Memory B cell (primary cell): ENCODE measurements around the gene PCNA.
"Not testable (repeated sequence)": the region's sequence is repeated elsewhere in the genome, so short reads cannot be mapped to it uniquely, and the experiment has no call there.

Experiments used
- ATAC-seq: fragments of 150-1000 bp; cut with Tn5 transposase; 2 replicates; pipeline ENCODE4 v1.10.0; 2021; ENCODE audit warnings: low read depth, mild to moderate bottlenecking, moderate library complexity
- DNase-seq, 2 donors: peaks; one replicate each; pipeline ENCODE4 v3.0.0; 2022; ENCODE audit warnings: low spot score in 2 of 2
- H3K27ac Mint-ChIP-seq: one replicate; pipeline ENCODE4 v1.8.0; 2022; ENCODE audit warnings: mild to moderate bottlenecking, moderate library complexity, mixed read lengths
- H3K27me3 Mint-ChIP-seq: one replicate; pipeline ENCODE4 v1.8.0; 2022; ENCODE audit warnings: mixed read lengths
- H3K36me3 Mint-ChIP-seq: one replicate; pipeline ENCODE4 v1.8.0; 2022; ENCODE audit warnings: mild to moderate bottlenecking, mixed read lengths
- H3K4me1 Mint-ChIP-seq: one replicate; pipeline ENCODE4 v1.8.0; 2022; ENCODE audit warnings: mixed read lengths
- H3K4me3 Mint-ChIP-seq: one replicate; pipeline ENCODE4 v1.8.0; 2022; ENCODE audit warnings: mild to moderate bottlenecking, moderate library complexity, mixed read lengths
- H3K9me3 Mint-ChIP-seq: one replicate; pipeline ENCODE4 v1.8.0; 2022; ENCODE audit warnings: mixed read lengths

The PCNA gene

GRCh38 chr20:5099909-5100308 is 19.8 kb downstream of the PCNA start:
- not testable (repeated sequence) for H3K9me3 Mint-ChIP-seq, H3K27ac Mint-ChIP-seq, H3K4me1 Mint-ChIP-seq

GRCh38 chr20:5099009-5099408 is 20.7 kb downstream of the PCNA start:
- peaks cover 23% of the 10 kb centered on the region for H3K36me3 Mint-ChIP-seq
- not testable (repeated sequence) for H3K4me1 Mint-ChIP-seq, H3K4me3 Mint-ChIP-seq, H3K27ac Mint-ChIP-seq, H3K27me3 Mint-ChIP-seq, DNase-seq, H3K9me3 Mint-ChIP-seq, ATAC-seq

More at GRCh38 chr20:5099909-5100308, 19.8 kb downstream of the PCNA start:
- H3K4me3 Mint-ChIP-seq, ATAC-seq, H3K27me3 Mint-ChIP-seq, DNase-seq: not testable (repeated sequence)
- H3K36me3 Mint-ChIP-seq, result peaks cover 30% of the 10 kb centered on the region

DNA sequence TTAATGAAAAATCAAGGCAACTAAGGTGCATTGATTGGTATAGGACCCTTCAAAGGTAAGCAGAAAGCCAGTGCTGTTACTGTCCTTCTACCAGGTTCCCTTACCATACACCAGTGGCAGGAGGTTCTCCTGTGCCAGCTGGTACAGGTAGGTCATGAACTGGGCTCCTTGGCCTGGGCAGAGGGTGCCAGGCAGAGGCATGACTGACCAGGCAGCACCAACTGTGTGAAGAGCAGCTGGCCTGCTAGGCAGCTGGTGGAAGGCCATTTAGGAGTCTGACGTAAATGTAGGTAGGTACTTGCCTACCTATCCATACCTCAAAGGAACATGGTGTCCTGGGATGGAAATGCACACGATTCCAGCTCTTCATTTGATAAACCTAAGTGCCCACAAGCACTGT is 23.3 kb downstream of the PCNA start:
- peaks cover 15% of the 10 kb centered on the region for H3K4me1 Mint-ChIP-seq
- no peaks in the 10 kb centered on the region for H3K27me3 Mint-ChIP-seq
- H3K9me3 Mint-ChIP-seq, result no peaks in the 10 kb centered on the region
- DNase-seq, result no peak
- H3K4me3 Mint-ChIP-seq, result no peak overlapping the region
- peak overlapping the region; percentile 51 for H3K27ac Mint-ChIP-seq
- peaks cover 14% of the 10 kb centered on the region for H3K36me3 Mint-ChIP-seq
- no peak for ATAC-seq

DNA sequence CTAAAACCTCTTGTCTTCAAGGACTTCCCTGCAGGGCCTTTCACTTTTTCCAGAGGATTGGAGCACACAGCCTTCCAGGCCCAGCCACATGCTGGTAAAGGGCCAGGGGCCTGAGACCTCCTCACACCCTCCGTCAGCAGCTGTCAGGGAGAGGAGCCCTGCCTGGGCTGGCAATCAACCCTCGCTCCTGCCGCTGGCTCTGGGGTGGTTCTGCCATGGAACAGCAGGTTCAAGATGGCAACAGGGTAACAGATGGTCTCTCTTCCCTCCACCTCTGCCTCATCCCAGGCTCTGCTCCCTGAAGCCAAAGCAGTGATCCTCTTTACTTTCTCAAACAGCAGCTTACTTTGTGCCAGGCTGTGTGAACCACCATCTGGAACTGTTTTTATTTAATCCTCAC is 23.8 kb downstream of the PCNA start:
- Mint-ChIP-seq H3K9me3 (no peaks in the 10 kb centered on the region), H3K4me1 (peaks cover 13% of the 10 kb centered on the region), H3K27me3 (no peaks in the 10 kb centered on the region), H3K36me3 (peaks cover 12% of the 10 kb centered on the region), H3K4me3 (no peak overlapping the region), H3K27ac (peak overlapping the region; percentile 51)
- ATAC-seq (no peak), DNase-seq (no peak)

DNA sequence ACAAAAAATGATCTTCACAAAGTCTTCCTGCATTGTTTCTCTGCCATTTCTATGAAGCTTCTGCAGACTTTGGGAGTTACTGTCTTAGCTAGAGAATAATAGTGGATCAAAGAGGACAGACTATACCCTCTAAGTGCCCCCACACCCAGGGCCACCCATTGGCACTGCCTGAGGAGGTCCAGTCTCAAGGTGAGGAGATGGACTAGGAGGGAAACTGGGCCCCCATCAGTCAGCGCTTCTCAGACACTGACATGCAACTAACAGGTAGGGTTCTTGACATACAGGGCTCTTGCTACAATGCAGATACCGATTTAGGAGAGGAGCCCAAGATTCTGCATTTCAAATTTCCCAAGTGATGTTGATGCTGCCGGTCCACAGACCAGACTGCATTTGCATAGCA is 24.3 kb downstream of the PCNA start:
- H3K27ac Mint-ChIP-seq, result no peak overlapping the region
- no peaks in the 10 kb centered on the region for H3K9me3 Mint-ChIP-seq
- H3K36me3 Mint-ChIP-seq, result peaks cover 10% of the 10 kb centered on the region
- H3K4me1 Mint-ChIP-seq, result peaks cover 11% of the 10 kb centered on the region
- ATAC-seq (no peak), DNase-seq (no peak)
- no peaks in the 10 kb centered on the region for H3K27me3 Mint-ChIP-seq
- no peak overlapping the region for H3K4me3 Mint-ChIP-seq

DNA sequence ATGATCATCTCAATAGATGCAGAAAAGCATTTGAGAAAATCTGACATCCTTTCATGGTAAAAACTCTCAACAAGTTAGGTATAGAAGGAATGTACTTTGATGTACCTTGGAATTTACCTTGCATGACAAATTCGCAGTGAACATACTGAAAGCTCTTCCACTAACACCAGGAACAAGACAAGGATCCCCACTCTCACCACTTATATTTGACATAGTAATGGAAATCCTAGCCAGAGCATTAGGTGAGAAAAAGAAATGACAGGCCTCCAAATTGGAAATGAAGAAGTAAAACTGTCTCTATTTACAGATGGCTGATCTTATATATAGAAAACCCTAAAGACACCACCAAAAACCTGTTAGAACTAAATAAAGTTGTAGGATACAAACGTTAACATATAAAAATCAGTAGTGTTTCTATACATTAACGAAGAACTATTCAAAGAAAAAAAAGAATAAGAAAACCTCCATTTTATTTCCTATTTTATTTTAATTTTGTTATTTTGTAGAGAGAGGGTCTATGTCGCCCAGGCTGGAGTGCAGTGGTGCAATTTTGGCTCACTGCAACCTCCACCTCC is 26.9 kb downstream of the PCNA start:
- H3K36me3 Mint-ChIP-seq, result peaks cover 5% of the 10 kb centered on the region
- peaks cover 20% of the 10 kb centered on the region for H3K4me1 Mint-ChIP-seq
- H3K27me3 Mint-ChIP-seq, result no peaks in the 10 kb centered on the region
- H3K27ac Mint-ChIP-seq, result peak overlapping the region; percentile 47
- ATAC-seq (peak; percentile 50), DNase-seq (no peak)
- no peak overlapping the region for H3K4me3 Mint-ChIP-seq
- no peaks in the 10 kb centered on the region for H3K9me3 Mint-ChIP-seq

DNA sequence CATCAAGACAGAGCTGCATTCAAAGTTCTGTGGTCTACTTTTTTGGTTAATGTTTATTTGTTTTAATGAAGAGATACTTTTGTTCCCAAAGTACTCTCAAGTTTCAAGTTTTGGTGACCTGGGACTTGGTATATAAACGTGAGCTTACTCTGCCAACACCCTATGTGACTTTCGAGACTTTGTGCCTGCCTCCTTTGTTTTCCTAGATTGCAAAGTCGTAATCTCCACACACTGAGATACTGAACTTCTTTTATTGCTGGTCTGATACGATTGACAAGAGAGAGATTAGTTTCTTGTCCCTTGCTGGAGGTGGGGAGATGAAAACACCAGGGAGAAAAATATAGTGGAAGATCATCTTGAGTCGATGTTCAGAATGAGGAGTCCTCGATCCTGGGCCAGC is 27.9 kb downstream of the PCNA start:
- no peak for ATAC-seq
- no peak for DNase-seq
- Mint-ChIP-seq H3K4me1 (peaks cover 20% of the 10 kb centered on the region), H3K27ac (no peak overlapping the region), H3K9me3 (no peaks in the 10 kb centered on the region), H3K36me3 (peaks cover 3% of the 10 kb centered on the region), H3K4me3 (no peak overlapping the region), H3K27me3 (no peaks in the 10 kb centered on the region)

DNA sequence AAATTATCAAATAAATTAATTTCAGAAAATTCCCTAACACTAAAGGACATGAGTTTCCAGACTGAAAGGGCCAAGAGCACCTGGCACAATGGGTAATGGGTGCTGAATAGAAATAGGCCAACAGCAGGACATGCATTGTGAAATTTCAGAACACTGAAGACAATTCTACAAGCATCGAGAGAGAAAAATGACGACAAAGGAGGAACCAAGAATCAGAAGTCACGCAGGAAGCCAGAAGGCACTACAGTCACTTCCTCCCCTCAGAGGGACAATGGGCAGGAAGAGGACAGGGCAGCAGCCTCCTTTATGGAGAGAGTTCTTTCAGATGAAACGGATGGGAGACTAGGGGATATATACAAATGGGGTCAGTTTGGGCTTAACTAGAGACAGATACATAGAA is 29.6 kb downstream of the PCNA start:
- Mint-ChIP-seq H3K27me3 (no peaks in the 10 kb centered on the region), H3K4me1 (peaks cover 23% of the 10 kb centered on the region), H3K4me3 (peak overlapping the region; percentile 71), H3K27ac (peak overlapping the region; percentile 2), H3K9me3 (no peaks in the 10 kb centered on the region), H3K36me3 (no peaks in the 10 kb centered on the region)
- ATAC-seq (peak; percentile 81), DNase-seq (no peak)

DNA sequence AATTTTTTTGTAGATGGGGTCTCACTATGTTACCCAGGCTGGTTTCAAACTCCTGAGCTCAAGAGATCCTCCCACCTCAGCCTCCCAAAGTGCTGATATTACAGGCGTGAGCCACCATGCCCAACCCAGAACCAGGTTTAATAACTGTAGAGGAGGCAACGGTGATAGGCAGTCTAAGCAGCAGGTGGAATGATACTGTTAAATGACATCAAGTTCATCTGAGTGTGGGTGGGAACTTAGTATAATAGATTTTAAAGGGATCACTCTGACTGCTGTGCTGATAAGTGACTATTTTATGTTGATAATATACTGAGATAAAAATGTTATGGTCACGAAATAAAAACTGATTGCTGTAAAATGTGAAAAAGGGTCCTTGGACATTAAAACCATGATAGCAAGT is 31.1 kb downstream of the PCNA start:
- ATAC-seq (no peak), DNase-seq (no peak)
- no peak overlapping the region for H3K27ac Mint-ChIP-seq
- H3K4me3 Mint-ChIP-seq, result no peak overlapping the region
- H3K36me3 Mint-ChIP-seq, result no peaks in the 10 kb centered on the region
- H3K4me1 Mint-ChIP-seq, result peaks cover 23% of the 10 kb centered on the region
- no peaks in the 10 kb centered on the region for H3K27me3 Mint-ChIP-seq
- H3K9me3 Mint-ChIP-seq, result no peaks in the 10 kb centered on the region

DNA sequence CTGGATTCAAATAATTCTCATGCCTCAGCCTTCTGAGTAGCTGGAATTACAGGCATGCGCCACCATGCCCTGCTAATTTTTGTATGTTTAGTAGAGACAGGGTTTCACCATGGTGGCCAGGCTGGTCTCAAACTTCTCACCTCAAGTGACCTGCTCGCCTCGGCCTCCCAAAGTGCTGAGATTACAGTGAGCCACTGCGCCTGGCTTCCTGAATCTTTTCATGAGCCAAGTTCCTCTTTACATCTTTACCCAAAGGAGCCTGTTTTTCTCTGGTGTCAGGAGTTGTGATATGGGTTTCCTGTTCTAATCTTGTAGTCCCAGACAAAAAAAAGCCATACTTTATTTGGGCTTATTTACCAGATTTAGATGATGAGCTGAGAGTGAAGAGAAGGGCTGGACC is 34.4 kb downstream of the PCNA start:
- Mint-ChIP-seq H3K36me3 (no peaks in the 10 kb centered on the region), H3K27ac (no peak overlapping the region), H3K27me3 (no peaks in the 10 kb centered on the region), H3K9me3 (no peaks in the 10 kb centered on the region), H3K4me1 (peaks cover 24% of the 10 kb centered on the region), H3K4me3 (no peak overlapping the region)
- ATAC-seq (no peak), DNase-seq (no peak)

- H3K36me3 Mint-ChIP-seq, result no peaks in the 10 kb centered on the region
- H3K27ac Mint-ChIP-seq, result peak overlapping the region; percentile 85
- peaks cover 32% of the 10 kb centered on the region for H3K4me1 Mint-ChIP-seq
- peak; percentile 16 to 42 for DNase-seq
- no peaks in the 10 kb centered on the region for H3K9me3 Mint-ChIP-seq
- H3K27me3 Mint-ChIP-seq, result no peaks in the 10 kb centered on the region
- H3K4me3 Mint-ChIP-seq, result peak overlapping the region; percentile 68
- ATAC-seq, result peak; percentile 59
Measured at GRCh38 chr20:5080384-5080877, 39.3 kb downstream of the PCNA start.

DNA sequence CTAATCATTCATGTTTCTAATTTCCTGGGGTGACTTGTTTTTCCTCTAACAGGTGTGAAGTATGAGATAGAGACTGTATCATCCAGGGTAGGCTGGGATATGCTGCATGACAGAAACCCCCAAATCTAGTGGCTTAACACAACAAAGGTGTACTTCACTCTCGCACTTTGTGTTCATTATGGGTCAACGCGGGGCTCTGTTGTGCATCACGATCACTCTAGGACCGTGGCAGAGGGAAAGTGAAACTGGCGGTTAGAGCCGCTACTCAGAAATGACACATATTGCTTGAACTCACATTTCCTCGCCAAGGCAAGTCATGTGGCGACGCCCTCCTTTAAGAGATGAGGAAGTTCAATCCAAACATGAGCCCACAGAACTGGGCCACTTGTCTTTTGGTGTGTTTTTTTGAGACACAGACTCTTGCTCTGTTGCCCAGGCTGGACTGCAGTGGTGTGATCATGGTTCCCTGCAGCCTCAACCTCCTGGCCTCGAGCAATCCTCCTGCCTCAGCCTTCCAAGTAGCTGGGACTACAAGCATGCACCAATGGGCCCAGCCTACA is 41.3 kb downstream of the PCNA start:
- no peaks in the 10 kb centered on the region for H3K27me3 Mint-ChIP-seq
- peak; percentile 93 for ATAC-seq
- H3K4me1 Mint-ChIP-seq, result peaks cover 36% of the 10 kb centered on the region
- peak overlapping the region; percentile 99 for H3K27ac Mint-ChIP-seq
- no peaks in the 10 kb centered on the region for H3K36me3 Mint-ChIP-seq
- H3K9me3 Mint-ChIP-seq, result no peaks in the 10 kb centered on the region
- DNase-seq, result peak; percentile 59 to 76
- H3K4me3 Mint-ChIP-seq, result peak overlapping the region; percentile 85

- ATAC-seq (no peak), DNase-seq (no peak)
- Mint-ChIP-seq H3K4me1 (peaks cover 36% of the 10 kb centered on the region), H3K9me3 (no peaks in the 10 kb centered on the region), H3K27me3 (no peaks in the 10 kb centered on the region), H3K36me3 (no peaks in the 10 kb centered on the region), H3K4me3 (peak overlapping the region; percentile 85), H3K27ac (peak overlapping the region; percentile 99)
Measured at GRCh38 chr20:5077761-5078387, 41.9 kb downstream of the PCNA start.

GRCh38 chr20:5076913-5077312 is 42.8 kb downstream of the PCNA start:
- H3K4me3 Mint-ChIP-seq, H3K27ac Mint-ChIP-seq, DNase-seq, ATAC-seq, H3K27me3 Mint-ChIP-seq, H3K36me3 Mint-ChIP-seq, H3K9me3 Mint-ChIP-seq: not testable (repeated sequence)
- peaks cover 36% of the 10 kb centered on the region for H3K4me1 Mint-ChIP-seq
